Measurements from ENCODE around the gene PLXNA4.

DNA sequence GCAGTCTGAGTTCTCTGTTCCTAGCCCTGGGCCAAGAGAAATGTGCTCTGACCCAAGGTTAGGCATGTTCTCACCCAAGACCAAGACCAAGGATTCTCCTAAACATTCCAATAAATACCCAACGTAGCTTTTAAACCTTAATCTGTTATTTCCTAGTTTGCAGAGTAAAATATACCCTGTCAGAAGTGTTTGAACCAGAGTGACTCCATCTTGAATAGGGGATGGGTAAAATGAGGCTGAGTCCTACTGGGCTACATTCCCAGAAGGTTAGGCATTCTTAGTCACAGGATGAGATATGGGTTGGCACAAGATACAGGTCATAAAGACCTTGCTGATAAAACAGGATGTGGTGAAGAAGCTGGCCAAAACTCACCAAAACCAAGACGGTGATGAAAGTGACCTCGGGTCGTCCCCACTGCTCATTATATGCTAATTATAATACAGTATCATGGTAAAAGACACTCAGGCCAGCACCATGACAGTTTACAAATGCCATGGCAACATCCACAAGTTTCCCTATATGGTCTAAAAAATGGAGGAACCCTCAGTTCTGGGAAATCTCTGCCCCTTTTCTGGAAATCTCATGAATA, 27.7 kb downstream of the PLXNA4 start:
- no peak for TF ChIP-seq SIN3A (IDR thresholded peaks at IDR 0.05; ENCODE audit: borderline replicate concordance, insufficient read depth, low read length)
- TF ChIP-seq TAF1 (IDR thresholded peaks at IDR 0.05; ENCODE audit: borderline replicate concordance, insufficient read depth, low read length) = no peak
- no peak for TF ChIP-seq POLR2AphosphoS5 (IDR thresholded peaks at IDR 0.05; ENCODE audit: low read depth, low read length)
- TF ChIP-seq, protein P1, sequence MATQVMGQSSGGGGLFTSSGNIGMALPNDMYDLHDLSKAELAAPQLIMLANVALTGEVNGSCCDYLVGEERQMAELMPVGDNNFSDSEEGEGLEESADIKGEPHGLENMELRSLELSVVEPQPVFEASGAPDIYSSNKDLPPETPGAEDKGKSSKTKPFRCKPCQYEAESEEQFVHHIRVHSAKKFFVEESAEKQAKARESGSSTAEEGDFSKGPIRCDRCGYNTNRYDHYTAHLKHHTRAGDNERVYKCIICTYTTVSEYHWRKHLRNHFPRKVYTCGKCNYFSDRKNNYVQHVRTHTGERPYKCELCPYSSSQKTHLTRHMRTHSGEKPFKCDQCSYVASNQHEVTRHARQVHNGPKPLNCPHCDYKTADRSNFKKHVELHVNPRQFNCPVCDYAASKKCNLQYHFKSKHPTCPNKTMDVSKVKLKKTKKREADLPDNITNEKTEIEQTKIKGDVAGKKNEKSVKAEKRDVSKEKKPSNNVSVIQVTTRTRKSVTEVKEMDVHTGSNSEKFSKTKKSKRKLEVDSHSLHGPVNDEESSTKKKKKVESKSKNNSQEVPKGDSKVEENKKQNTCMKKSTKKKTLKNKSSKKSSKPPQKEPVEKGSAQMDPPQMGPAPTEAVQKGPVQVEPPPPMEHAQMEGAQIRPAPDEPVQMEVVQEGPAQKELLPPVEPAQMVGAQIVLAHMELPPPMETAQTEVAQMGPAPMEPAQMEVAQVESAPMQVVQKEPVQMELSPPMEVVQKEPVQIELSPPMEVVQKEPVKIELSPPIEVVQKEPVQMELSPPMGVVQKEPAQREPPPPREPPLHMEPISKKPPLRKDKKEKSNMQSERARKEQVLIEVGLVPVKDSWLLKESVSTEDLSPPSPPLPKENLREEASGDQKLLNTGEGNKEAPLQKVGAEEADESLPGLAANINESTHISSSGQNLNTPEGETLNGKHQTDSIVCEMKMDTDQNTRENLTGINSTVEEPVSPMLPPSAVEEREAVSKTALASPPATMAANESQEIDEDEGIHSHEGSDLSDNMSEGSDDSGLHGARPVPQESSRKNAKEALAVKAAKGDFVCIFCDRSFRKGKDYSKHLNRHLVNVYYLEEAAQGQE (IDR thresholded peaks at IDR 0.05; ENCODE audit: insufficient read depth in 1 of 2, low read depth in 2 of 2, low read length in 2 of 2) = no peak
- TF ChIP-seq FOXP2 (optimal IDR thresholded peaks at IDR 0.05; ENCODE audit: borderline replicate concordance, extremely low read depth, extremely low read length, insufficient read depth) = no peak
